LNCAP (cell line): ENCODE data around the gene GPR84.

Experiments
- TF ChIP-seq, protein P1 (sequence below): fragments of 450-650 bp; IDR thresholded peaks from 2 replicates; pipeline ENCODE4 v1.5.1; 2017; ENCODE audit warnings: mild to moderate bottlenecking

GPR84 gene

DNA sequence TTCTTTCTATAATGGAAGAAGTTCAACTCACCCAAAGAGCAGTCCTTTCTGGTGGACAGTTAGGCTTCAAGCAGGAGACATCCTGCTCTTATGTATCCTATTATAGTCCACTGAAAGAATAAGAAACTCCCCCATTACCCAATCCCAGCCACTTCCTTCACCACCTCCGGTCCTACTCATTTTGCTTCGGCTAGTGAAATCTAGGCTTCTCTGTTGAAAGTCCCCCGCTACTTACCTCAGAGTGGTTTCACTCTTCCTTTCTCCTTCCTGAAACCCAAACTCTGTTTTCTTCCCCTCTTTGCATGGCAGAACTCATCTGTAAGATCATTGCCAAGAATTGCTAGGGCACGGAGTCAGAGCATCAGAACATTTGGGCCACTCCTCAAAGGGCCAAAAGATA, at the start of gene GPR84:
GPR84 (minus strand) TSS at position 74 of the 400 bp plus-strand sequence. CDS start 635 bp downstream, outside the sequence.
- TF ChIP-seq, protein P1, sequence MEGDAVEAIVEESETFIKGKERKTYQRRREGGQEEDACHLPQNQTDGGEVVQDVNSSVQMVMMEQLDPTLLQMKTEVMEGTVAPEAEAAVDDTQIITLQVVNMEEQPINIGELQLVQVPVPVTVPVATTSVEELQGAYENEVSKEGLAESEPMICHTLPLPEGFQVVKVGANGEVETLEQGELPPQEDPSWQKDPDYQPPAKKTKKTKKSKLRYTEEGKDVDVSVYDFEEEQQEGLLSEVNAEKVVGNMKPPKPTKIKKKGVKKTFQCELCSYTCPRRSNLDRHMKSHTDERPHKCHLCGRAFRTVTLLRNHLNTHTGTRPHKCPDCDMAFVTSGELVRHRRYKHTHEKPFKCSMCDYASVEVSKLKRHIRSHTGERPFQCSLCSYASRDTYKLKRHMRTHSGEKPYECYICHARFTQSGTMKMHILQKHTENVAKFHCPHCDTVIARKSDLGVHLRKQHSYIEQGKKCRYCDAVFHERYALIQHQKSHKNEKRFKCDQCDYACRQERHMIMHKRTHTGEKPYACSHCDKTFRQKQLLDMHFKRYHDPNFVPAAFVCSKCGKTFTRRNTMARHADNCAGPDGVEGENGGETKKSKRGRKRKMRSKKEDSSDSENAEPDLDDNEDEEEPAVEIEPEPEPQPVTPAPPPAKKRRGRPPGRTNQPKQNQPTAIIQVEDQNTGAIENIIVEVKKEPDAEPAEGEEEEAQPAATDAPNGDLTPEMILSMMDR = no peak

DNA sequence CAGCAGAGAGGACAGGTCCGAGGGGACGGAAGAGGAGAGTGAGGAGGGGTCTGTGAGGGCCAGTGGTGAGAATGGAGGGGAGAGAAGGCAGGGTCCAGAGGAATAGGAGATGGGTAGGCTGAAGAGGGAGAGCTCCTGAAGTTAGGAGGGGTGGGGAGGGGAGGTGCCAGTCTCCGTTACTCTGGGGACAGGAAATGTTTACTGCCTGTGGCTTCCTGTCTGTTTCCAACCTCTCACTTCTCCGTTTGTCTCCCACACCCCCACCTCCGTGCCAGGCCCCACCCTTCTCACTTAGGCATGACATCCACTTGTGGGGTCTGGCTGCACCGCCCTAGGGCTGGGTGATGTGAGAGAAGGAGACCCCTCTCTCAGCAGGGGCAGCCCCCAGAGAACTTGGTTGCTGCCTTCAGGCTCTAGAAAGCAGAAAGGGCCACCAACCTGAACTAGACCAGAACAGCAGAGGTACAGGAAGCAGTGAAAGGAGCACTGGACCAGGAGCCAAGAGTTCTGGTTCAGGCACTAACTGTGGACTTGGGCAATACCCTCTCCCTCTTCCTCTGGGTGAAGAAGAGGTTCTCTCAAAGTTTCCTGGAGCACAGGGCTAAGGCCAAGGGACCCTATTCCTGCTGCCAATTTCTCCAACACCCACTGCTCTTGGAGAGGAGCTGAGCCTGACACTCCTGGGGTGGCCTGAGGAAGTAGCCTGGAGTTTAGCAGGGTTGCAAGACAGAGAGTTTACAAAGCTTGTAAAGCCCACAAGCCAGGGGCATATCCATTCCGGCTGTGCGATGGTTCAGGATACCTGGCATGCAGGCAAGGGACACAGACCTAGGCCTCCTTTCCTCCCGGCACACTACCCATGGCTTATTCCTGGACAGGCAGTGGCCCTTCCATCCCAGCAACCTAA, 49.3 kb upstream of the GPR84 start:
- TF ChIP-seq, protein P1 = no peak

DNA sequence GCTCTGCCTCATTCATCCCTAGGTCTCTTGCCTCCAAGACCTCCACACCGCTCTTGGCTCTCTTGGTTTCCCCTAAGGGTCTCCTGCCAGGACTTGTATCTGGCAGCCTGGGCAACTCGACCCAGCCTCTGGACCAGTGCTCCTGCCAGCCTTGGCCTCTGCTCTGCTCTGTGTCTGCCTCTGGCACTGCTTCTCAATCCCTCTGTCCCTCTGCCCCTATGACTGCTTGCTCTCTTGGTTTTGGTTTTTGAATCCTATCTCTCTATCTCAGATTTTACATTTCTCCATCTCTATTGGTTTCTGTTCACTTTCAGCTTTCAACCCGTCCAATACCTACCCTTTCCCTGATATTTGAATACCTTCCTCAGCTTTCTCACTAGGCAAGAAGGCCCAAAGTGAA, 48.5 kb upstream of the GPR84 start:
- TF ChIP-seq, protein P1 = no peak

DNA sequence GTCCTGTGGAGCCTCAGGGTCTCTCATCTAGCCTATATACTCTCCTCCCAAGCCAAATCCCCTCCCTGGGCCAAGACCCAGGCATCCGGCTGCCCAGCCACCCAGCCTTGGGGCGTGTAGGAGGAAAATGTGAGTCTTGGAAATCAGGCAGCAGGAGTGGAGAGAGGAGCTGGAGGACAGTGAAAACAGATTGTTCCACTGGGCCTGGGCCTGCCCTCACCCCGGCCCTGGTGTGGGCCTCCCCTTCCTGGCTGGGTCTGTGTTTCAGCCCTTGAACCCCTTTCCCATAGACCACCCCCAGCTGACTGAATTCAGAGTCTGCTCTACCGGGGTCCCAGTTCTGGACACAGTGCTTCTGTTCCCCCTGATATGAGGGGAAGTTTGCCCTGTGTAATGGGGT, 48.1 kb upstream of the GPR84 start:
- TF ChIP-seq, protein P1 = no peak

GRCh38 chr12:54411391-54412241, 47.3 kb upstream of the GPR84 start:
- TF ChIP-seq, protein P1 = no peak

GRCh38 chr12:54409267-54409666, 45.0 kb upstream of the GPR84 start:
- TF ChIP-seq, protein P1 = no peak

DNA sequence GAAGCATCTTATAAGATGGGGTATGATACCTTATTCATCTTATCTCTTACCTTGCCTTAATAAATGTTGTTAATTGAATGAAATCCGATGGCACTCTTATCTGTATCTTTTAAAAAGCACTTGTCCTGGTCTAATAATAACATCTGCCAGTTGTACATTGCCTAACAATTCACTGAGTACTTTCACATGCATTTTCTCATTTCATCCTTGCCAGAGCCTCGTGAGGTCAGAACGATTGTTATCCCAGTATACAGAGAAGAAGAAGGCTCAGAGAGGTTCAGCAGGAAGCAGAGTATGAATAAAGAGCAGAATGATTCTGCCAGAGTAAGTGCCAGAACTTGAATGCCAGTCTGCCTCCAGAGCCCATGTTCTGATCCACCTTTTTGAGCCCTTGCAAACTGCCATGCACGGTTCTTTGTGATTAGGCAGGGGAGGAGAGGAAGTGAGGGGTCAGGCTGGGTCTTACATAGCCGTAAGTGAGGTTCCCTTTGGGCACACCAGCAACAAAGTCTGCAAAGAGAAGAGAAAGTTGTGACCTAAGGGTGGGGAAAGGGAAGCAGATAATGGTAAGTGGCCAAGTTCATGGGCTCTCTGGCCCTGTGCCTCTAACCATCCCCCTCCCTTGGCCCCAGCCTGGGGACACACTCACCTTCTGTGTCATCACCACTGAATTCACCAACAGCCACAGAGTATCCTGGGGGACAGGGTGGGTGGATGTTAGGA, 43.1 kb upstream of the GPR84 start:
- TF ChIP-seq, protein P1 = no peak
